Middle frontal gyrus (tissue), 1 donor: Measurements from ENCODE around the gene ALKBH7.
A peak's percentile ranks its signal among the peaks of the same experiment; 100 is the strongest.
"Not testable (repeated sequence)": the region's sequence is repeated elsewhere in the genome, so short reads cannot be mapped to it uniquely, and the experiment has no call there.

Experiments
- DNase-seq: peaks from one replicate; pipeline ENCODE4 v3.0.0-alpha.2; 2015; ENCODE audit warnings: low spot score; ENCODE audit errors: extremely low spot score

ALKBH7 gene

DNA sequence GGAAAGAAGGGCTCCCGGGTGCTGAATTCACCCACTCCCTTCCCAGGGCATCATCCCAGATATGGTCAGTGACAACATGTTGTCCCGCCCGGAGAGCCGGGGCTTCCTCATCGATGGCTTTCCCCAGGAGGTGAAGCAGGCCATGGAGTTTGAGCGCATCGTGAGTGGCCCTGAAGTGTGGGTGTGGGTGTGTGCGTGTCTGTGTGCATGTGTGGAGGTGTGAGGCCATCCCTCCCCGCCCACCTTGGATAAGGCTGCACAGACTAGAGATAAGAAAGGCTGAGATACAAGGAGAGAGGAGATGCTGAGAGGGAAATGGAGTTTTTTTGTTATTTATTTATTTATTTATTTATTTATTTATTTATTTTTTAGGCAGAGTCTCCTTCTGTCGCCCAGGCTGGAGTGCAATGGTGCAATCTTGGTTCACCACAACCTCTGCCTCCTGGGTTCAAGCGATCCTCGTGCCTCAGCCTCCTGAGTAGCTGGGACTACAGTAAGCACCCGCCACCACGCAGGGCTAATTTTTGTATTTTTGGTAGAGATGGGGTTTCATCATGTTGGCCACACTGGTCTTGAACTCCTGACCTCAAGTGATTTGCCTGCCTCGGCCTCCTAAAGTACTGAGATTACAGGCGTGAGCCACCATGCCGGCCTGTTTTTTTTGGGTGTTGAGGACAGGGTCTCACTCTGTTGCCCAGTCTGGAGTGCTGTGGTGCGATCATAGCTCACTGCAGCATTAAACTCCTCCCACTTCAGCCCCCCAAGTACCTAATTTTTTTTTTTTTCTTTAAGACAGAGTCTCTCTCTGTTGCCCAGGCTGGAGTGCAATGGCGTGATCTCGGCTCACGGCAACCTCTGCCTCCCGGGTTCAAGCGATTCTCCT lies 27.7 kb downstream of the ALKBH7 start:
- DNase-seq, result not testable (repeated sequence)

DNA sequence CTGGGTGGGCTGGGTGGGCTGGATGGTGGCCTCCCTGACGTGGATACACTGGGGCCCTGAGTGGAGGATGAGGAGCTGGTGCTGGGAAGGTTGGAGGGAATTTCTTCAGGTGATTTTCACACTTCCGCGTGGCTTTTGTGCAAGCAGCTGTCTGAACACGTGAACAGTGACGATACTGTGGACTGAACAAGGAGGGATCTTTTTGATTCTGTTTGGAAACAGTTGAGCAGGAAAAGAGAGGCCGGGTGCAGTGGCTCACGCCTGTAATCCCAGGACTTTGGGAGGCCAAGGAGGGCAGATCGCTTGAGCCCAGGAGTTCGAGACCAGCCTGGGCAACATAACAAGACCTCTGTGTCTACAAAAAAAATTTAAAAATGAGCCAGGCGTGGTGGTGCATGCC lies 29.5 kb downstream of the ALKBH7 start:
- DNase-seq, result no peak

DNA sequence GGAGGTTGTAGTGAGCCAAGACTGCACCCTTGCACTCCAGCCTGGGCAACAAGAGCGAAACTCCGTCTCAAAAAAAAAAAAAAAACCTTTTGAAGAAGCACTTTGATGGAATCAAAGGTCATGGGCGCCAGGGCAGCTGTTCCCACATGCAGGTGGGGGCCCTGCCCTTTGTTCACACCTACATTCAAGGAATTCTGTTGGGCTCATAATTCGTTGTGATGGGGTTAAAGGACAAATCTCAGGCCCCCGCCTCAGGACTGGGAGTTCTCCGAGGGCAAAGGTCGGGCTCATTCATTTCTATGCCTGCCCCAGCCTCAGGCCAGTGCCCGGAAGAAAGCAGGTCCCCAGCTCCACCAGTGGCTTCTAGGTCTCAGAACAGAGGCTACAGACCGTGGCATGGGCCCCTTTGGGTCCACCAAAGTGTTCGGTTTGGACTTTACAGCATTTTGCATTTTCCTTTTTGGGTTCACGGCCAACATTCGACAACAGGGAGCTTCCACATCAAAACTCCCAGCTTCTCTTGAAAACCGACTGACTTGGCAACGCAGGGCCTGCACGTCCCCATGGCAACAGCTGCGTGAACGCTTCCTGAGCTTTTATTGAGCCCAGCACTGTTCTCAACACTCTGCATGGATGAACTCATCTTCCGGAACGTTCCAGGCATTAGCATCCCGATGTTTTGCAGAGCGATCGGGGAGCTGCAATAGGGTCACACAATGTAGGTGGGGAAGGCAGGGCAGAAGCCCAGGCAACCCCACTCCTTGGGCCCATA lies 30.4 kb downstream of the ALKBH7 start:
- DNase-seq, result peak; percentile 69

DNA sequence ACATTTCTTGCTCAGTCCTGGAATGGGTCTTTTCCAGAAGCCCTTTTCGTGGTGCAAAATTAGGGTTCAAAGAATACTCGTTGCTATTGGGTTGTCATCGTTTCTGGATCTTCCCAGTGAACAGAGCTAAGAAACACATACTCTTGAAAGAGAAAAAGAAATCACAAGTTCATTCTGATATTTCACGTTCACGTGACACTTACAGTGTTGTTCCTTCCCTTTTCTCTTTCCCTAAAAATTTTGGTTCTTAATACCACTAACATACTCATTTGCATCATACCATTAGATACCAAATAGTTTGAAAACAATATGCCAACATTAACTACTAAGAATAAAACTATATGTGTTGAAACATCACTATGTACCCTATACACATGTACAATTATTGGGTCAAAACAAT lies 33.8 kb downstream of the ALKBH7 start:
- no peak for DNase-seq

DNA sequence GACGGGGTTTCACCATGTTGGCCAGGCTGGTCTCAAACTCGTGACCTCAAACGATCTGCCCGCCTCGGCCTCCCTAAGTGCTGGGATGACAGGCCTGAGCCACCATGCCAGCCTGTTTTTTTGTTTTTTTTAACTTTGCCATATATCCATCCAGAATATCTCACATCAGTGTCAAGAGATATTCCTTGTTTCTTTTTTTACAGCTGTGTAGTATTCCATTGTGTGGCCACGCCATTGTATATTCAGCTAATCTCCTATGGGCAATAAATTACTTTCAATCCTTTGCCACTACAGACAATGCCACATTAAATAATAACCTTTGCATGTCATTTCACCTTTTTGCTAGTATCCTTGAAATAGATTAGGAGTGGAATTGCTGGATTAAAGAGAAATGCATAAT lies 36.8 kb downstream of the ALKBH7 start:
- no peak for DNase-seq

DNA sequence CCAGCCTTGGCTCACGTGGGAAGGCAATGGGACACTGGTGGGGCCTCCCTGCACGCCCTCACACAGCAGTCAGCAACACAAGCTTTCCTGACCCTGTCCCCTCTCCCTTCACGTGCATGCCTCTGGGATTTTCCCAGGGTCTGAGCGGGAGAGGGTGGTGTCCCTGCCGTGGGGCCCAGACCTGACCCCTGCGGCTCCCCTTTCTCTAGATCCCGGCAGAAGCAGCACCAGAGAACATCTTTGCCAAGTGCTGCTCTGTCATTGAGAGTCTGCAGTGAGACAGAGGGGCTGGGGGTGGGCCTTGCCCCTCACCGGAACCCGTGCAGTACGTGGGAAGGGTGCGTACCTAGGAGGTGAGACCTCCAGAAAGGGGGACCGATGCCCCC lies 39.5 kb downstream of the ALKBH7 start:
- DNase-seq, result no peak

DNA sequence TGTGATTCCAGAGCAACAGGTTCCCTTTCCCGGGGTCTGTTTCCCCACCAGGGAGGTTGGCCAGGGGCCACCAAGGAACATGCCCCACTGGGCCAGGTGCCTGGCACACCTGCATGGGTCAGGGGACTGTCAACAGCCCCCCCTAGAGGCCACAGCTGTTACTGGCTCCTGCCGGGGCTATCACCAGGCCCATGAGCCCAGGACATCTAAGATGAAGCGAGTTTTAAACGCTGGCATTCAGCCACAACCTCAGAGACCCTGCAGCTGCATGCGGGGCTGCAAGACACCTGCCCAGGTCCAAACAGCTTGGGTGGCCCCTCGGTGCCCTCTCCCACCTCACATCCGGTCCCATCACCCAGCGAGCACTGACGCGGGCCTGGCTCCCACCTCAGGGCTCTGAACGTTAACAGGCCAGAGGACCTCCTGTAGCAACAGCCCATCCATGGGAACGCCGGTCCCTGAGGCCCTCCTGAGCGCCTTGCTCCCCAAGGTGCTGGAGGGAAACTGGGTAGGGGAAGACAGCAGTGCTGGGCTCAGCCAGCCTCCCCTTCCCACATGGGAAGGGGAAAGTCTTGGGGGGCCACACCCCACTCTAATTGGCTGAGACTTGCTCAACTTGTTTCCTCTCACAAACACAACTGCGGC lies 40.0 kb downstream of the ALKBH7 start:
- no peak for DNase-seq

DNA sequence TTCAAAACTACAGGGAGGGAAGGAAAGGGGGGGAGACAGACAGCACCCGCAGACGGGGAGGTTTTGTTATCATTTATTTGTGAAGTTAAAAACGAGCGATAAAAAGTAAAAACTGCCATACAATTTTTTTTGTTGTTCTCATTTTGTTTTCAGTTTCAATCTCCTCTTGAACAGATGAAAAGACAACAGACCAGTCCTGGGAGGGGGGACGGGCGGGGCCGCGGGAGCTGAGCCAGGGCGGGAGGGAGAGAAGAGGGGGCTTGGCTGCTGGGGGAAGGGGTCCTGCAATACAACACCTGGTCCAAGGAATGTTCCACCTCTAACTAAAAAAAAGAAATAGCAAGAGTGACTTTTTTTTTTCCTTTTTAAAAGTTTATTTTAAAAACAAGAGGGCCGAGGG lies 40.7 kb downstream of the ALKBH7 start:
- no peak for DNase-seq

DNA sequence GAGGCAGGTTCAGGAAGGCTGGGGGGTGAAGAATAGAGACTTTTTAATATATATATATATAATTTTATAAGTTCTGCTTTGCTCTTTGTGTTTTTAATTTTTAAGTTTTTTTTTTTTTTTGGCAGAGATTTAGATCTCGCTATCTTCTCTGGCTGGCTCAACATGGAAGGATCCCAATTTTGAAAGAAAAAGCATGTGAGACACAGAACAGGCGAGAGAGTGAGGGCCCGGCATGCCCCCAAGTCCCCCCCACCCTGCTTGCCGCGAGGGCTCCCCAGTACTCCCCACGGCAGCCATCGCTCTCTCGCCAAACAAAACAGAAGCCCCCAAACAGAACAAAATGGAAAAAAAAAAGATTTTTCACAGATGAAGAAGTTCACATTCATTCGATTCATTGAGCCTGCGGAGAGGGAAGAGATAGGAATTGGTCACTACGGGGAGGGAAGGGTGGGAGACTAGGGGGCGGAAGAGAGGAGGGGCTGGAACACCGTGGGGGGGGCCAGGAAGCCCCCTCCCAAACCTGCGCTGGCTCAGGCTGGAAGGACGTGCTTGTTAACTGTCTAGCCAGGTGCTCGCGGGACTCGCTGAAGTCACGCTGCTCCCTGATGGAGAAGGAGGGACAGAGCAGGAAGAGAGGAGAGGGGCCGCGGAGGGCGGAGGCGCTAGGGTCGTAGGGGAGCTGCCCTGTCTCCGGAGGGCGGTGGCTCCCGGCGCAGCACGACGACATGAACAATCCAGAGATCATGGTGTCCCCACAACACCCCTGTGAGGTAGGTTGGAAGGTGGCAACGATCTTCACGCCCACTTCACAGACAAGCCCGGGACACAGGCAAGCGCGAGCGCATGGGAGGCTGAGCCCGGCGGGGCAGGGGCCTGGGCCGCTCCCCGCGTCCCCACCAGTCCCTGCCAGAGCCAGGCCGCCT lies 41.4 kb downstream of the ALKBH7 start:
- DNase-seq, result no peak

DNA sequence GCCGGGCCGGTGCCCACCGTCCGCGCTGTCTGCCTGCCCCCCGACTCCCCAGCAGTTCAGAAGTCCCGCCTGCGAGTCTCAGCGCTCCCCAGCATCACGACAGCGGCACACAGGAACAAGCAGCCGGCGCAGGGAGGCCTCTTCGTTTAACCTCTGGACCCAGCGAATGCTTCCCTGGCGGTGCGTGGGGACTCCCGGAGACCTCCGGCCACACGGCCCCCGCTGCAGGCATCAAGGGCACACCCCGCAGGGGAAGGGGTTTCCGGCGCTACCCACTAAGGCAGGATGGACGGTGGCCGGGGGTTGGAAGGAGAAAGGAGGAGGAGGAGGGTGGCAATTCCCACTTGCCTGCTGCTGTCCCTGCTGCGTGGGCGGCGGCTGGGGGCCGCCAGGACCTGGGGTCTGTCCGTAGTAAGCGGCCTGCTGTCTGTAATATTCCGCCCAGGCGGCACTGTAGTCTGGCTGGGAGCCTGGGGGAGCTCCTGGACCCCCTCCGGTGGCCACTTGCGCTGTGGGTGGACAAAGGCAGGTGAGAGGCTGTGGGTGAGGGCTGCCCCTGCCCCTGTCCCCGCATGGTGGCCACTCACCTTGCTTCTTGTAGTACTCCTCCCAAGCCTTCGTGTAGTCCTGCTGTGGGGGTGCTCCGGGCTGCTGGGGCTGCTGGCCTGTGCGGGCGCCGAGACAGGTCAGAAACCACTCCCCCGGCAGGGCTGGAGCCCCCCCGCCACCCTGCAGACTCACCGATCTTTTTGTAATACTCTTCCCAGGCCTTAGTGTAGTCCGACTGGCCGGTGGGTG lies 42.4 kb downstream of the ALKBH7 start:
- DNase-seq, result no peak

DNA sequence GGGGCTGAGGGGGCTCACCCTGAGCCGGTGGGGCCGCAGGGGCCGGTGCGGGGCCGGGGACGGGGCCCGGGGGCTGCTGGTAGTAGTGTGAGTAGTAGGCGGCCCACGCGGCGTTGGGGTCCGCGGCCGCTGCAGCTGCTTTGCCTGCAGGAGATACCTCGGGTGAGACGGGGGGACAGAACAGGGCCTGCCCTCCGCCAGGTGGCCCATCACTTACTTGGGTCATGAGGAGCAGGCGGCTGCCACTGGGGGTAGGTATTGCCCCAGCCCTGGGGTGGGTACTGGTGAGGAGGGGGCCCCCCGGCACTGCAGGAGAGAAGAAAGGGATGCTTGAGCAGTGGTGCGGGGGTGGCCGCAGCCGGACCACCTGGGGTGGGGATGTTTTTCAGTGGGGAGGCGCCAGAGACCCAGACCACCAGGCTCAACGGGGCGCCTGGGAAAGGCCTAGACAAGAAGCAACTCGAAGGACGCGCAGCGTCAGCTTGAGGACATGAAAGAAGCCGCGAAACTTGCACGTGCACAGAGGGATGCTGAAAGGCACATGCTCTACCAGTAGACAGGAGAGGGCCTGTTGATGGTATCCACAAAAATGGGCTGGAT lies 43.1 kb downstream of the ALKBH7 start:
- no peak for DNase-seq

DNA sequence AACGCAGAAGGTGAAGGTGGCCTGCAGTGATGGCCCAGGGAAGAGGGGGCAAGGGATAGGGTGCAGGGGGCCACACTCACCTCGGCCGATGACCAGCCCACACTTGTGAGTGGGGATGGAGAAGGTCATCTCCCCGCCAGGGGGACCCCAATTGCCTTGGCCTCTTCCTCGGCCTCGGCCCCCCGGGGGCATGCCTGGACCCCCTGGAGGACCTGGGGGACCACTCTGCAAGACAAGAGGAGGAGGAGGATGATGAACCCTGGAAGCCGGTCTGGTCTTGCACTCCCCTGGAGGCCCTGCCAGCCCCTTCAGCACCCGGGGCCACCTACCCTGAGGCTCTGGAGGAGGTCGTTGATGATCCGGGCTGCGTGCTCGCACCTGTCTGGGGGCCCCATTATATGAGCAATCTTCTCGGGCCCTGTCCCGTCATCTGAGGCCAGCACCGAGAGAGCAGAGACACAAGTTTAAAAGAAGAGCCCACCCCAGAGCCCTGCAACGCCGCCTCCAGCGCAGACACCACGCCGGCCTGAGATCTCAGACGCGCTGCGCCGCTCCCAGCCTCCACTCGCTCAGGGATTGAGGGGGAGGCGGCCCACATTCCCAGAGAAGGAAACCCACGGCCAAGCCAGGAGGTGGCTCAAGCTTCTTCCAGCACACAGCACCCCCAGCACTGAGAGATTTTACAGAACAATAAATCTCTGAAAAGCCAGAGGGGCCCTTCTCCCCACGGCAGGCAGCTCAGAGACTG lies 44.2 kb downstream of the ALKBH7 start:
- no peak for DNase-seq

DNA sequence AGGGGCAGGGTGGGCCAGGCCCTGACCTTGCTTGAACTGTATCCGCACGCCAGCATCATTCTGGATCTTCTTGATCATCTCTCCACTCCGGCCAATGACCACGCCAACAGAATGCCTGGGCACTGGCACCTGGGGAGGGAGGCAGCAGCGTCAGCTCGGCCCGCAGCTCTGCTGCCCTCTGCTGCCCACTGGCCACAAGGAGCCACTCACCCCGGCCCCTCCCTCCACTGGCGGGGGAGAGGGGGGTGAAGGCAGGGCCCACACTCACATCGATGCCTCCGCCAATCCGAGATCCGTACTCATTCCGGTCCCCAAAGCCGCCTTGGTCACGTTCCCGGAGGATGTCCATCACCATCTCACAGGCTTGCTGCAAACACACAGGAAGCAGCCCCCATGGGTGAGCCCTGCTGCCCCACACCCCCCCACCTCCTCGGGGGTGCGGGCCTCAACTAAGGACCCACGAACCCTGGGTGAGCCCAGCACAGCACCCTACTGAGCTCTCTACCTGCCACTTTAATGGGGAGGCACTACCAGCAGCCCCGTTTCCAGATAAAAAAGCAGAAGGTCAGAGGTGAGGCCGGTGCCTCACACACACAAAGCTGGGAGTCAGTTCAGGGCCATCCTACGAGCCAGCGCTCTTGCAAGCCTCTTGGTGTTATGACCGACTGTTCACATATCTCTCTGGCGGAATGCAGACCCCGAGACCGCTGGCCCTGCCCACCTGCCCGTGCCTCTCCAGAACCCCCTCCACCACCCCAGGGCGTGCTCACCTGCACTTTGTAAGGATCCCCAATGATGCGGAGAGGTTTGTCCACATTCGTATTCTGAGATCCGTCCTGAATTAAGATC lies 45.3 kb downstream of the ALKBH7 start:
- no peak for DNase-seq

DNA sequence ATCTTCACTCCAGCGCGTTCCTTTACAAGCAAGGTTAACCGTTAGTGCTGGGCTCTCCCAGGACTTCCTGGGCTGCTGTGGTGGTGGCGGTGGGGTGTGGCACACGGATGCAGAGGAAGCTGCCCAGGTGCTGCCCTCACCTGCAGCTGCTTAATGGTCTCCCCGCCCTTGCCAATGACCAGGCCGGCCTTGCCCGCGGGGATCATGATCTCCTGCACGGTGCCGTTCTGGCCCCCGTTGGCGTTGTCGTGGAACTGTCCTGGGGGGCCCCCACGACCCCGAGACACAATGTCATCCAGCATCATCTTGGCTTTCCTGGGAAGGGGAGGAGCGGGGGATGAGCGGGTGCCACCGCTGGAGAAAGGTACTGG lies 46.0 kb downstream of the ALKBH7 start:
- DNase-seq, result no peak

DNA sequence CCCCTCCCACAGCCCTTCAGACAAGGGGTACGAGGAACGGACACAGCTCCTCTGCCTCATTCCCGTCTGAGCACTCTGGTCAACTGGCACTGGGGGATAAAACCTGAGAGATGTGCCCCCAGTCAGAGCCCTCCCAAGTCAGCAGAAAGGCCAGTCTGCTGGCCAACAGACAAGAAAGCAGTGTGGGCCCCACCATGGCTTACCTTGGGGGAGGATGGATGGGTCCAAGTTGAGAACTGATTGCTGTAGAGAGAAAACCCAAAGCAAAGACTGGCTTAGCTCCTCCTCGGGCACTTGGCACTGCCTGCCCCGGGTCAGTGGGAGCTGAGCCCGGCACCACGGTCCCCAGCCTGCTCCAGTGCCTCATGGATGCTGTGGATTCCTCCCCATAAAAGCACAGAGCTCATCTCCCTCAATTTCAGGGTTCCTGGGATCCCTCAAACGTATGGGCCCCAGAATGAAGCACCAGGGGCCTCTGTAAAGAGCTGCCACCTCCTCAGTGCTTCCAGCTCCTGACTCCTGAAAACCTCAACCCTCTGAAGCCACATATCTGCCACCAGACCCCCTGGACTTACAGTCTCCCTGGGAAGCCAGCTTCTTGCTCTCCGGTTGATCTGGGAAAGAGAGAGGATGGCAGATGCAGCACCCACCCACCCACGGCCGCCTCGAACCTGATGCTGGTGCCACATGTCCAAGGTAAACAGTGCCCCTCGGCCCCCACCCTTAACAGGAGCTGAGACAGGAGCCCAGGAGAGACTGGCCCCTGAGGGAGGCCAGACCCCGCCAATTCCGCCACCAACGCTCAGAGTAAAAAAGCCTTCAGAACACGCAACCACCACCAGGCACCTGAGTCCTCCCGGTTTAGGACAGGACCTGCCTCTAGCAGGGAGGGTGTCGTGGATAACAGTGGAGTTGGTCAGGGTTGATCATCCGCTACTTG lies 48.8 kb downstream of the ALKBH7 start:
- no peak for DNase-seq

DNA sequence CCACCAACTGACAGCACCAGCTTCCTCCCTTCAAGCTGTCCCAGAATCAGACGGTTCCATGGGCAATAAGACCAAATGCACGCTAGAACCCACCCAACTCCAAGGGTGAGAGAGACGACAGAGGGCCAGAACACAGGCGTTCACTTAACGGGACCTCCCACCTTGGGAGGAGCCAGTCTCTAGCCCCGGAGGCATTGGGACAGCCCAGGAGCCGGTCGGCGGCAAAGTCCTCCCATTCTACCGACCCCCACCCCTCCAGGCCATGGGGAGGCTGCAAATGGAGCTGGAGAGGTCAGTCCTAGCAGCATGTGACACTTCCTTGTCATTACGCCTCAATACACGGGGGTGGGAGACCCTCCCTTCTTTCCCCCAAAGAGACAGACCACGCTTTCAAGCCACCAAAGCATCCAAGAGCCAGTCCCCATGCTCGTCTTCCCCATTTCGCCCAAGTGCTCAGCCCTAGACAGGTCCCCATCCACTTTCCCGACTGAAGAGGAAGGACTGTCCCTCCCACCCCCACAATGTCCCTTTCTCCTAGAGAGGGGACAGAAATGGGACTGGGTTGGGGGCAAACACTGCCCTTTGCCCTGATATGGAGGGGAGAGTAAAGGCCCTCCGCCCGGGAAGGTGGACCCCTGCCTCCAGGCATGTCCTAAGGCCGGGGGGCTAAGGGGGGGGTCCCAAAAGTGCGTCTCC lies 51.1 kb downstream of the ALKBH7 start:
- no peak for DNase-seq
